Uterus (tissue), 2 donors: Measurements from ENCODE around the gene EFNA4.

ENCODE experiments used
- POLR2A ChIP-seq, 2 donors: fragments of 450-650 bp; IDR thresholded peaks; one replicate each; pipeline ENCODE4 v1.6.1; 2016; ENCODE audit warnings: antibody characterized with exemption in 2 of 2, mild to moderate bottlenecking in 1 of 2, moderate library complexity in 1 of 2
- TF ChIP-seq, protein P1 (sequence below), 4 experiments: fragments of 200-600 bp in 2 of 4; fragments of 450-650 bp in 2 of 4; sonication (generic) in 2 of 4; IDR thresholded peaks; one replicate each; pipeline ENCODE4 v1.5.1; 2016 to 2019; ENCODE audit warnings: antibody characterized with exemption in 4 of 4, mild to moderate bottlenecking in 2 of 4, moderate library complexity in 1 of 4

DNA sequence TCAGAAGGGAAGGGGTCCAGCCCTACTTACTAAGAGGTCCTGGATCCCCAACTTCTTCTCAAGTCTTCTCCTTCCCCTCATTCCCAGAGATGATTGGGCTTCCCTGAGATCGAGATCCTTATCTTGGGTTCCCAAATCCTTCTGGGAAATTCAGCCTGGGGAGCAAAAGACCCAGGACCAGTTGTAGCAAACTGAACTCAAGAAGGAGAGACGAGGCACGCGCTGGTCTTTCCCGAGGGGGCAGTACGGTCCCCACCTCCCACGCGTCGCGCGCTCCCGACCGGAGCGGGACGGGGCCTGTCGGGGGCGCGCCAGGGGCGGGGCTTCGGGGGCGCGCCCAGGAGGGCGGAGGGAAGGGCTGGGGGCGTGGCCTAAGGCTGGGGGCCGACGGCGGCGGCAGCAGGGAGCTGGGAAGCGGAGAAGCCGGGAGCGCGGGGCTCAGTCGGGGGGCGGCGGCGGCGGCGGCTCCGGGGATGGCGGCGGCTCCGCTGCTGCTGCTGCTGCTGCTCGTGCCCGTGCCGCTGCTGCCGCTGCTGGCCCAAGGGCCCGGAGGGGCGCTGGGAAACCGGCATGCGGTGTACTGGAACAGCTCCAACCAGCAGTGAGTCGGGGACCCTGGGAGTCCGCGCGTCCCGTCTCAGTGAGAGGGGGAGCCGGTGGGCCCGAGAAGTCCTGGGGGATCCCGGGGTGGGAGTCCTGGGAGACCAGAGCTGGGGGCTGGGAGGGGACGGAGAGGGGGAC, 15.1 kb downstream of the EFNA4 start, which contains the start of gene EFNA3:
- TF ChIP-seq POLR2A (IDR thresholded peaks at IDR 0.05), result peak in 1 of 2 donors; percentile 23
- TF ChIP-seq, protein P1, sequence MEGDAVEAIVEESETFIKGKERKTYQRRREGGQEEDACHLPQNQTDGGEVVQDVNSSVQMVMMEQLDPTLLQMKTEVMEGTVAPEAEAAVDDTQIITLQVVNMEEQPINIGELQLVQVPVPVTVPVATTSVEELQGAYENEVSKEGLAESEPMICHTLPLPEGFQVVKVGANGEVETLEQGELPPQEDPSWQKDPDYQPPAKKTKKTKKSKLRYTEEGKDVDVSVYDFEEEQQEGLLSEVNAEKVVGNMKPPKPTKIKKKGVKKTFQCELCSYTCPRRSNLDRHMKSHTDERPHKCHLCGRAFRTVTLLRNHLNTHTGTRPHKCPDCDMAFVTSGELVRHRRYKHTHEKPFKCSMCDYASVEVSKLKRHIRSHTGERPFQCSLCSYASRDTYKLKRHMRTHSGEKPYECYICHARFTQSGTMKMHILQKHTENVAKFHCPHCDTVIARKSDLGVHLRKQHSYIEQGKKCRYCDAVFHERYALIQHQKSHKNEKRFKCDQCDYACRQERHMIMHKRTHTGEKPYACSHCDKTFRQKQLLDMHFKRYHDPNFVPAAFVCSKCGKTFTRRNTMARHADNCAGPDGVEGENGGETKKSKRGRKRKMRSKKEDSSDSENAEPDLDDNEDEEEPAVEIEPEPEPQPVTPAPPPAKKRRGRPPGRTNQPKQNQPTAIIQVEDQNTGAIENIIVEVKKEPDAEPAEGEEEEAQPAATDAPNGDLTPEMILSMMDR (IDR thresholded peaks at IDR 0.05), result no peak
